ENCODE data around the gene ALPK1.

The ALPK1 gene

GRCh38 chr4:112284166-112284565 lies 13.0 kb upstream of the ALPK1 start:
- peak overlapping the region; percentile 77 for H3K4me3 ChIP-seq (ENCODE audit: control insufficient read depth, low read depth, low read length)
- DNase-seq (ENCODE audit: low read depth): no peak
- no peak for TF ChIP-seq CTCF (conservative IDR thresholded peaks at IDR 0.05; ENCODE audit: control insufficient read depth, insufficient read depth, low read depth, low read length)

GRCh38 chr4:112284662-112285411 lies 12.3 kb upstream of the ALPK1 start:
- peak overlapping the region; percentile 77 for H3K4me3 ChIP-seq (ENCODE audit: control insufficient read depth, low read depth, low read length)
- no peak for DNase-seq (ENCODE audit: low read depth)
- TF ChIP-seq CTCF (conservative IDR thresholded peaks at IDR 0.05; ENCODE audit: control insufficient read depth, insufficient read depth, low read depth, low read length): no peak

- H3K4me3 ChIP-seq (ENCODE audit: control insufficient read depth, low read depth, low read length): no peak overlapping the region
- no peak for DNase-seq (ENCODE audit: low read depth)
- TF ChIP-seq CTCF (conservative IDR thresholded peaks at IDR 0.05; ENCODE audit: control insufficient read depth, insufficient read depth, low read depth, low read length): no peak
Observed at GRCh38 chr4:112287258-112287989, 9.7 kb upstream of the ALPK1 start.

- no peak for DNase-seq (ENCODE audit: low read depth)
- no peak overlapping the region for H3K4me3 ChIP-seq (ENCODE audit: control insufficient read depth, low read depth, low read length)
- no peak for TF ChIP-seq CTCF (conservative IDR thresholded peaks at IDR 0.05; ENCODE audit: control insufficient read depth, insufficient read depth, low read depth, low read length)
Observed at GRCh38 chr4:112288455-112288854, 8.7 kb upstream of the ALPK1 start.

GRCh38 chr4:112289407-112290253 lies 7.5 kb upstream of the ALPK1 start:
- H3K4me3 ChIP-seq (ENCODE audit: control insufficient read depth, low read depth, low read length): no peak overlapping the region
- TF ChIP-seq CTCF (conservative IDR thresholded peaks at IDR 0.05; ENCODE audit: control insufficient read depth, insufficient read depth, low read depth, low read length): no peak
- DNase-seq (ENCODE audit: low read depth): no peak

- no peak for DNase-seq (ENCODE audit: low read depth)
- no peak for TF ChIP-seq CTCF (conservative IDR thresholded peaks at IDR 0.05; ENCODE audit: control insufficient read depth, insufficient read depth, low read depth, low read length)
Observed at GRCh38 chr4:112290341-112290740, 6.8 kb upstream of the ALPK1 start.

More at GRCh38 chr4:112290341-112290740, 6.8 kb upstream of the ALPK1 start:
- no peak overlapping the region for H3K4me3 ChIP-seq (ENCODE audit: control insufficient read depth, low read depth, low read length)

Measured in fibroblast of mammary gland (primary cell).